Osteocyte (in vitro differentiated cells): Measurements from ENCODE around the gene RFLNA. TPM values are rescaled to one million over a fixed set of nuclear protein-coding genes. Genes with fewer than 3 reads are reported as not detected.

Experiments
- DNase-seq: peaks from one replicate; pipeline ENCODE4 v3.0.0; 2021; ENCODE audit warnings: mixed read lengths; ENCODE audit not compliant: unreplicated experiment; ENCODE audit errors: extremely low spot score
- H3K27ac Mint-ChIP-seq: one replicate; pipeline ENCODE4 v1.8.0; 2021; ENCODE audit warnings: mild to moderate bottlenecking, mixed read lengths; ENCODE audit not compliant: unreplicated experiment
- H3K27me3 Mint-ChIP-seq: one replicate; pipeline ENCODE4 v1.8.0; 2021; ENCODE audit warnings: mixed read lengths; ENCODE audit not compliant: unreplicated experiment
- H3K36me3 Mint-ChIP-seq: one replicate; pipeline ENCODE4 v1.8.0; 2021; ENCODE audit warnings: mixed read lengths; ENCODE audit not compliant: unreplicated experiment
- H3K4me1 Mint-ChIP-seq: one replicate; pipeline ENCODE4 v1.8.0; 2021; ENCODE audit warnings: mixed read lengths; ENCODE audit not compliant: unreplicated experiment
- H3K4me3 Mint-ChIP-seq: one replicate; pipeline ENCODE4 v1.8.0; 2021; ENCODE audit warnings: mild to moderate bottlenecking, moderate library complexity, mixed read lengths; ENCODE audit not compliant: unreplicated experiment
- H3K9me3 Mint-ChIP-seq: one replicate; pipeline ENCODE4 v1.8.0; 2021; ENCODE audit warnings: mixed read lengths; ENCODE audit not compliant: unreplicated experiment
- total RNA-seq: library from RNA; stranded (reverse); gene quantifications from 2 replicates; pipeline ENCODE4 v1.2.1, GENCODE V29; 2021
- TF ChIP-seq, protein P1 (sequence below): fragments of 200-600 bp; sonication (generic); IDR thresholded peaks from 2 replicates; pipeline ENCODE4 v1.5.0; 2021; ENCODE audit warnings: antibody characterized with exemption, mild to moderate bottlenecking, moderate library complexity

Gene RFLNA
- total RNA-seq, 1 donor from 2014 or later, result 0.91 TPM

DNA sequence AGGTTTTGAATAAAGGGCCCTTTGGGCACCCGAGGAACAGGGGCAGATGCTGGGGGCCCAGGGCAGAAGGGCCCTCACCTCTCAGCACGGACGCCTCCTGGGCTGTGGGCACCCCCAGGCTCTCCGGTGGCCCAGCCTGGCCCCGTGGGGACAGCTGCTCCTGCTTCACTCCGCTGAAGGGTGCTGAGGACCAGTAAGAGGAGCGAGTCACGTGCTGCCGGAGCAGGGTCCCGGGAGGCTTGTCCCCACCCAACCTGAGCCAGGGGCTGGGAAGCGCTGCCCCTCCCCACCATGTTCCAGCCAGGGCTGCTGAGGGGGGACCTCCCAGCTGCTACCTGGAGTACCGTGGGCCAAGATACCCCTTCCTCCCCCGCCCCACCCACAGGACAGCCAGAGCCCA, 59.5 kb downstream of the RFLNA start:
- Mint-ChIP-seq H3K9me3 (no peaks in the 10 kb centered on the region), H3K27ac (no peak overlapping the region), H3K4me1 (peaks cover 12% of the 10 kb centered on the region), H3K27me3 (no peaks in the 10 kb centered on the region), H3K4me3 (no peak overlapping the region), H3K36me3 (peaks cover 43% of the 10 kb centered on the region)
- TF ChIP-seq, protein P1, sequence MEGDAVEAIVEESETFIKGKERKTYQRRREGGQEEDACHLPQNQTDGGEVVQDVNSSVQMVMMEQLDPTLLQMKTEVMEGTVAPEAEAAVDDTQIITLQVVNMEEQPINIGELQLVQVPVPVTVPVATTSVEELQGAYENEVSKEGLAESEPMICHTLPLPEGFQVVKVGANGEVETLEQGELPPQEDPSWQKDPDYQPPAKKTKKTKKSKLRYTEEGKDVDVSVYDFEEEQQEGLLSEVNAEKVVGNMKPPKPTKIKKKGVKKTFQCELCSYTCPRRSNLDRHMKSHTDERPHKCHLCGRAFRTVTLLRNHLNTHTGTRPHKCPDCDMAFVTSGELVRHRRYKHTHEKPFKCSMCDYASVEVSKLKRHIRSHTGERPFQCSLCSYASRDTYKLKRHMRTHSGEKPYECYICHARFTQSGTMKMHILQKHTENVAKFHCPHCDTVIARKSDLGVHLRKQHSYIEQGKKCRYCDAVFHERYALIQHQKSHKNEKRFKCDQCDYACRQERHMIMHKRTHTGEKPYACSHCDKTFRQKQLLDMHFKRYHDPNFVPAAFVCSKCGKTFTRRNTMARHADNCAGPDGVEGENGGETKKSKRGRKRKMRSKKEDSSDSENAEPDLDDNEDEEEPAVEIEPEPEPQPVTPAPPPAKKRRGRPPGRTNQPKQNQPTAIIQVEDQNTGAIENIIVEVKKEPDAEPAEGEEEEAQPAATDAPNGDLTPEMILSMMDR, result no peak
- no peak for DNase-seq

DNA sequence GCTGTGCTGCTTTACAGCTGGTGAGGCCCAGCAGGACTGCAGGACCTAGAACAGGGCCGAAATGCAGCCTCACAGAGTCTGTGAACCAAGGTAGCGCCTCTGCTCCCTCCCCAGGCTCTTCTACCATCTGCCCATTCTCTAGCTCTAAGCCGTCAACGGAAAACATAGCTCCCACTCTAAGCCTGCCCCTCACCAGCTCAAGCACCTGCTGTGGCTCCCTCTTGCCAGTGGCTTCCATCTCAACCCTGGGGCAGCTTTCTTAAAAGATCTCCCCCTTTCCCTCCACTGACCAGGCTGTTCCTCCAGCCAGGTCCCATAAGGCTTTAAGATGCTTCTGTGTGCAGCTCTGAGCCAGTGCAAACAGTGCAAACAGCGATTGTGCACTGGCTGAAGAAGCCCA, 61.3 kb downstream of the RFLNA start:
- Mint-ChIP-seq H3K4me1 (peaks cover 20% of the 10 kb centered on the region), H3K27ac (peak overlapping the region; percentile 18), H3K36me3 (peaks cover 41% of the 10 kb centered on the region), H3K4me3 (no peak overlapping the region), H3K9me3 (no peaks in the 10 kb centered on the region), H3K27me3 (no peaks in the 10 kb centered on the region)
- DNase-seq, result no peak
- TF ChIP-seq, protein P1, result no peak

DNA sequence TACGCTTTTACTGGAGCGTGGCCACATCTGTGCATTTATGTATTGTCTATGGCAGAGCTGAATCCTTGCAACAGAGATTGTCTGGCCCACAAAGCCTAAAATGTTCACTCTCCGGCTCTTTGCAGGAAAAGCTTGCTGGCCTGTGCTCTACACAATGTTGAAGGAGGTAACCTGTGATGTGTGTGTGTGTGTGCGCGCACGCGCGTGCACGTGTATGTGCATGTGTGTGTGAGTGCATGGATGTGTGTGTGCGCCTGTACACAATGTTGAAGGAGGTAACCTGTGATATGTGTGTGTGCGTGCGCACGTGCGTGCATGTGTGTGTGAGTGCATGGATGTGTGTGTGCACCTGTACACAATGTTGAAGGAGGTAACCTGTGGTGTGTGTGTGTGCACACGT, 62.7 kb downstream of the RFLNA start:
- H3K9me3 Mint-ChIP-seq, result no peaks in the 10 kb centered on the region
- no peaks in the 10 kb centered on the region for H3K27me3 Mint-ChIP-seq
- no peak for DNase-seq
- H3K27ac Mint-ChIP-seq, result no peak overlapping the region
- H3K4me1 Mint-ChIP-seq, result peaks cover 19% of the 10 kb centered on the region
- H3K4me3 Mint-ChIP-seq, result no peak overlapping the region
- H3K36me3 Mint-ChIP-seq, result peaks cover 38% of the 10 kb centered on the region
- TF ChIP-seq, protein P1, result no peak

DNA sequence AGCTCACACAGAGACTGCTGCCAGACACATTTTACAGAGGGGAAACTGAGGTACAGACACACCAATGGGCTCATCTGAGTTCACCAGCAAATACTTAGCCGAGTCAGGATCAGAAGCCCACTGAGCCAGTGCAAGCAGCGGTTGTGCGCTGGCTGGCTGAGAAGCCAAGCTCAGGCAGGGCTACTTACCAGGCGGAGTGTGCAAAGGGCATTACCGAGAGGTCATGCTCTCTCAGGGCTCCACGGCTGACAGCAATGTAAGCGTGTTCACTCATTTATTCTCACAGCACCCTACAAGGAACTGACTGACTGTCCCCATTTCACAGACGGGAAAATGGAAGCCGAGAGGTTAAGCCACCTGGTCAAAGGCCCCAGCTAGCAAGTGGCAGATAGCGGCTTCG, 63.7 kb downstream of the RFLNA start:
- Mint-ChIP-seq H3K36me3 (peaks cover 34% of the 10 kb centered on the region), H3K27me3 (no peaks in the 10 kb centered on the region), H3K4me1 (peaks cover 12% of the 10 kb centered on the region), H3K4me3 (no peak overlapping the region), H3K9me3 (no peaks in the 10 kb centered on the region), H3K27ac (no peak overlapping the region)
- no peak for DNase-seq
- TF ChIP-seq, protein P1, result no peak

DNA sequence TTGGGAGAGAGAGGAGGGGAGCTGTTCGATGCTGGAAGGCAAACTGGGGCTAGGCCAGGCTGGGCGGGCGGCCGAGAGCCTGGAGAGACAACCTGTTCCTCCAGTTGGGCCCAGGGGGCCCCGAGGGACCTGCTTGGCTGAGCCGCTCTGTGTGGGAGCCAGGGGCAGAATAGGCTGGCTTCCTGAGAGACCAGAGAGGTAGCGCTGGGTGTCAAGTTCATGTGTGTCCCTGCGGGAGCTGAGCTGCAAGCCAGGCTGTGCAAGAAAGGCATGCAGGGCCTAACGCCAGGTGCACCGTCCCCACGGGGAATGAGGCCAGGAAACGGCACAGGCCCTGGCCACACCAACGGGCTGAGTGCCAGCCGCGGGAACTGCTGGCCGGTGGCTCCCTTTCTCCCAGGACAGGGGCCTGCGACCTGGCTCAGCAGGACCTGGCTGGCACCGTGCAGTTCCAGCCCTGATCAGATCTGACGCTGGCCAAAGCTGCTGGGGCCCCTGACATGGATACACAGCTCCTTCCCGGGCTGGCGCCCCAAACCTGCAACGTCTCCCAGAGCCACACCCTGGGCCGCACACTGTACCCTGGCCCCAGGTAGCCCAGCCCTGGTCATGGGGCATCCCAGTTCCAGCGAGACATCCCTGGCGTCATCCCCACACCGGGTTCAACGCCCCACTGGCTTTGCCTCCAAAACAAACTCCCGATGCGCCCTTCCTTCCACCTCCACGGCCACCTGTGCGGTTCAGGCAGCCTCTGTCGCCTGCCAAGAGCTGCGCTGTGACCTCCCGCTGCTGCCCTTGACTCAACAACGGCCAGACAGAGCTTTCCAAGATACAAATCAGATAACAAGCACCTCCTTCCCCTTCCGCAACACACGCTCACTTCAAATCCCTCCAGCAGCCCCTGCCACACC, 65.0 kb downstream of the RFLNA start:
- peaks cover 14% of the 10 kb centered on the region for H3K4me1 Mint-ChIP-seq
- H3K4me3 Mint-ChIP-seq, result no peak overlapping the region
- DNase-seq, result no peak
- TF ChIP-seq, protein P1, result no peak
- no peak overlapping the region for H3K27ac Mint-ChIP-seq
- H3K36me3 Mint-ChIP-seq, result peaks cover 29% of the 10 kb centered on the region
- no peaks in the 10 kb centered on the region for H3K9me3 Mint-ChIP-seq
- no peaks in the 10 kb centered on the region for H3K27me3 Mint-ChIP-seq
